Measurements from ENCODE around the gene ZCWPW1. TPM values are rescaled to one million over a fixed set of nuclear protein-coding genes. Genes with fewer than 3 reads are reported as not detected.

ZCWPW1 gene
- total and polyA plus RNA-seq, 2 experiments from 2014 or later: 2.2 to 3.3 TPM

DNA sequence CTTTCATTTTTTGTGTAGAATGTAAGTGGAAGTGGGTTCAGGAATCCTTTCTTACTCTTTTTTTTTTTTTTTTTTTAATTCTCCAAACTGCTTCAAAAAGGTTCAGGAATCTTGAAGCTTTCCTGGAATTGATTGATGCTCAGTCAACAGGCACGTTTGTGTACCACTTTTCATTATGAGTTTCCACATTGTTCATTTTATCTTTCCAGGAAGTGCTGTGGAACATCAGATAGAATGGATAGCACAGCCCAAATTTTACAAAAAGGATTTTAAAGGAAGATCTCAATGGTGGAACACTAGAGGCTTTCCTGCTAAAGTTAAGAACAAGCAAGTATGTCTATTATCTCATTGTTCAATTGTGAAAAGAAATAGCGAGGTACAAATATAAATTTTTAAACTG lies 9.7 kb upstream of the ZCWPW1 start:
- TF ChIP-seq EZH2phosphoT487 (IDR thresholded peaks at IDR 0.05; ENCODE audit: low read depth, severe bottlenecking, unreplicated experiment) (no peak), EZH2 (IDR thresholded peaks at IDR 0.05; ENCODE audit: borderline replicate concordance) (no peak)
- TF ChIP-seq, protein P1, sequence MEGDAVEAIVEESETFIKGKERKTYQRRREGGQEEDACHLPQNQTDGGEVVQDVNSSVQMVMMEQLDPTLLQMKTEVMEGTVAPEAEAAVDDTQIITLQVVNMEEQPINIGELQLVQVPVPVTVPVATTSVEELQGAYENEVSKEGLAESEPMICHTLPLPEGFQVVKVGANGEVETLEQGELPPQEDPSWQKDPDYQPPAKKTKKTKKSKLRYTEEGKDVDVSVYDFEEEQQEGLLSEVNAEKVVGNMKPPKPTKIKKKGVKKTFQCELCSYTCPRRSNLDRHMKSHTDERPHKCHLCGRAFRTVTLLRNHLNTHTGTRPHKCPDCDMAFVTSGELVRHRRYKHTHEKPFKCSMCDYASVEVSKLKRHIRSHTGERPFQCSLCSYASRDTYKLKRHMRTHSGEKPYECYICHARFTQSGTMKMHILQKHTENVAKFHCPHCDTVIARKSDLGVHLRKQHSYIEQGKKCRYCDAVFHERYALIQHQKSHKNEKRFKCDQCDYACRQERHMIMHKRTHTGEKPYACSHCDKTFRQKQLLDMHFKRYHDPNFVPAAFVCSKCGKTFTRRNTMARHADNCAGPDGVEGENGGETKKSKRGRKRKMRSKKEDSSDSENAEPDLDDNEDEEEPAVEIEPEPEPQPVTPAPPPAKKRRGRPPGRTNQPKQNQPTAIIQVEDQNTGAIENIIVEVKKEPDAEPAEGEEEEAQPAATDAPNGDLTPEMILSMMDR (IDR thresholded peaks at IDR 0.05; ENCODE audit: poor library complexity): no peak
- no peak overlapping the region for H3K4me3 ChIP-seq
- H3K79me2 ChIP-seq: peaks cover 23% of the 10 kb centered on the region
- H3K27ac ChIP-seq: no peak overlapping the region
- no peaks in the 10 kb centered on the region for H3K27me3 ChIP-seq
- WGBS (ENCODE audit: low lambda C conversion rate, missing lambda C conversion rate): 74% methylated on average over 2 of the region's 2 CpGs
- no peak for DNase-seq (ENCODE audit: low spot score)
- no peak overlapping the region for H3K4me2 ChIP-seq
- no peak overlapping the region for H2AFZ ChIP-seq
- no peaks in the 10 kb centered on the region for H3K36me3 ChIP-seq (replicated peaks; ENCODE audit: insufficient read depth, low read depth)
- H3K9me3 ChIP-seq (ENCODE audit: low read depth): no peaks in the 10 kb centered on the region
- H3K9me2 ChIP-seq (replicated peaks; ENCODE audit: insufficient read depth): no peaks in the 10 kb centered on the region
- peaks cover 13% of the 10 kb centered on the region for H3K4me1 ChIP-seq (ENCODE audit: insufficient read depth)
- no peaks in the 10 kb centered on the region for H4K20me1 ChIP-seq (ENCODE audit: insufficient read depth, poor library complexity, severe bottlenecking)

DNA sequence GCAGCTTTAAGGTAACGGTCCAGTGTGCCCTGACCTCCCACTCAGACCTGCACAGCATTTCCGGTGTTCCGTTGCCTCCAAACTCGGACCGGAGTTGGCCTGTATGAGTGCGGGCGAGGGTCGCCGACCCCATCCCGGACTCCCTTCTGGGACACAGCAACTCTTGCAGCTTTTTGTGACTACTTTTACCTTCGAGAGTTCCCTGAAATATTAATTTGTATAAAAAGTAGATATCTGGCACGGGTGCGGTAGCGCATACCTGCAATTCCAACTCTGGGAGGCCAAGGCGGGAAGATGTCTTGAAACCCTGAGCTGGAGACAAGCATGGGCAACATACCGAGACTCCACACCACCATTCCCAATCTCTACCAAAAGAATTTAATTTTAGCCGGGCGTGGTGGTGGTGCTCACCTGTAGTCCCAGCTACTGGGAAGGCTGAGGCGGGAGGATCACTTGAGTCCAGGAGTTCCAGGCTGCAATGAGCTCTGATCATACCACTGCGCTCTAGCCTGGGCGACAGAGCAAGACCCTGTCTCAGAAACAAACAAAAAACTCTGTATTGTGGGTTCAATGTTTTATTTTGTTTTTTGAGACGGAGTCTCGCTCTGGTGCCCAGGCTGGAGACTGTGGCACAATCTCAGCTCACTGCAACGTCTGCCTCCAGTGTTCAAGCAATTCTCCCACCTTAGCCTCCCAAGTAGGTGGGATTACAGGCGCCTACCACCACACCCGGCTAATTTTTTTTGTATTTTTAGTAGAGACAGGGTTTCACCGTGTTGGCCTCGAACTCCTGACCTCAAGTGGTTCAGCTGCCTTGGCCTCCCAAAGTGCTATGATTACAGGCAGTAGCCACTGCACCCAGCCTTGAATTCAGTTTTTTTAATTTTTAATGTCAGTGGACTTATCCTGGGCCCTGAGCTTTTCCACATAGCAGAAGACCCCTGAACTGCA lies 8.9 kb upstream of the ZCWPW1 start:
- Histone ChIP-seq H4K20me1 (ENCODE audit: insufficient read depth, poor library complexity, severe bottlenecking) (no peaks in the 10 kb centered on the region), H3K27me3 (no peaks in the 10 kb centered on the region), H3K9me3 (ENCODE audit: low read depth) (no peaks in the 10 kb centered on the region), H3K4me1 (ENCODE audit: insufficient read depth) (peaks cover 15% of the 10 kb centered on the region), H3K27ac (peak overlapping the region; percentile 74), H3K4me2 (peak overlapping the region; percentile 75), H3K36me3 (replicated peaks; ENCODE audit: insufficient read depth, low read depth) (no peaks in the 10 kb centered on the region), H3K9me2 (replicated peaks; ENCODE audit: insufficient read depth) (no peaks in the 10 kb centered on the region), H3K4me3 (no peak overlapping the region), H2AFZ (peak overlapping the region; percentile 4), H3K79me2 (peaks cover 29% of the 10 kb centered on the region)
- no peak for DNase-seq (ENCODE audit: low spot score)
- no peak for TF ChIP-seq EZH2phosphoT487 (IDR thresholded peaks at IDR 0.05; ENCODE audit: low read depth, severe bottlenecking, unreplicated experiment)
- no peak for TF ChIP-seq EZH2 (IDR thresholded peaks at IDR 0.05; ENCODE audit: borderline replicate concordance)
- TF ChIP-seq, protein P1 (IDR thresholded peaks at IDR 0.05; ENCODE audit: poor library complexity): no peak
- 97% methylated on average over 28 of the region's 28 CpGs for whole genome bisulfite sequencing (ENCODE audit: low lambda C conversion rate, missing lambda C conversion rate)

- peak overlapping the region; percentile 42 for H3K4me3 ChIP-seq
- no peaks in the 10 kb centered on the region for H3K9me3 ChIP-seq (ENCODE audit: low read depth)
- peak; percentile 68 for DNase-seq (ENCODE audit: low spot score)
- H3K79me2 ChIP-seq: peaks cover 46% of the 10 kb centered on the region
- peak overlapping the region; percentile 96 for H3K27ac ChIP-seq
- H3K9me2 ChIP-seq (replicated peaks; ENCODE audit: insufficient read depth): no peaks in the 10 kb centered on the region
- H3K36me3 ChIP-seq (replicated peaks; ENCODE audit: insufficient read depth, low read depth): no peaks in the 10 kb centered on the region
- peaks cover 32% of the 10 kb centered on the region for H3K4me1 ChIP-seq (ENCODE audit: insufficient read depth)
- H2AFZ ChIP-seq: no peak overlapping the region
- 4% methylated on average over 59 of the region's 81 CpGs for WGBS (ENCODE audit: low lambda C conversion rate, missing lambda C conversion rate)
- peaks cover 3% of the 10 kb centered on the region for H4K20me1 ChIP-seq (ENCODE audit: insufficient read depth, poor library complexity, severe bottlenecking)
- peak overlapping the region; percentile 97 for H3K4me2 ChIP-seq
- no peaks in the 10 kb centered on the region for H3K27me3 ChIP-seq
- TF ChIP-seq EZH2phosphoT487 (IDR thresholded peaks at IDR 0.05; ENCODE audit: low read depth, severe bottlenecking, unreplicated experiment) (no peak), EZH2 (IDR thresholded peaks at IDR 0.05; ENCODE audit: borderline replicate concordance) (no peak)
- TF ChIP-seq, protein P1 (IDR thresholded peaks at IDR 0.05; ENCODE audit: poor library complexity): no peak
Measured at GRCh38 chr7:100435401-100436304, 7.2 kb upstream of the ZCWPW1 start.
